ENCODE results near the gene PARL. TPM values are rescaled to one million over a fixed set of nuclear protein-coding genes. Genes with fewer than 3 reads are reported as not detected.

The PARL gene
- total and polyA plus RNA-seq, 2 of the 8 experiments (the other 6 are each of a cell fraction or from before 2014, with no cell fraction given): 62.7 to 85.0 TPM

DNA sequence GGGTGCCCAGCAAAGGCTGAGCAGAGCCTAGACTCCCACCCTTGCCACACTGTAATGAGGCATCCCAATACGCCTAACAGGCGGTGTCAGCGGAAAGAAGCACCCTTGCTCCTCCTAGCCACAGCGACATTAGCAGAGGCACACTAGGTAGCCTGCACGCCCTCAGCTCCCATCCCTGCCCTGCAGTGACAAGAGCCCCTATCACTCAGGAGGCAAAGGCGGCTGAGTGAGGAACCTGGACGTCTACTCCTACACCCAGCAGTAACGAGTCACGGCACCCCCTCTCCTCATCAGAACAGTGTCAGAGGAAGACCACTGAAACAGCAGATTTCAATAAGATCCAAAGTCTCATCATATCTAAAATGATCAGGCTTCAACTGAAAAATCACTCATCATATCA lies 47.3 kb downstream of the PARL start:
- Histone ChIP-seq H3K4me1 (replicated peaks in 1 of 4; ENCODE audit: control insufficient read depth in 3 of 4, insufficient read depth in 4 of 4, low read length in 3 of 4) (no peaks in the 10 kb centered on the region), H3K27me3 (replicated peaks in 1 of 4; ENCODE audit: control insufficient read depth in 3 of 4, extremely low read depth in 1 of 4, insufficient read depth in 3 of 4, low read length in 3 of 4) (no peaks in the 10 kb centered on the region), H3K18ac (ENCODE audit: extremely low read depth, low read length) (no peak overlapping the region), H3K56ac (replicated peaks; ENCODE audit: insufficient read length, low read depth, low read length) (no peak overlapping the region), H4K5ac (ENCODE audit: insufficient read length, low read depth, low read length) (no peak overlapping the region), H4K8ac (ENCODE audit: extremely low read depth, insufficient read depth, low read length) (no peak overlapping the region), H2BK12ac (ENCODE audit: low read depth, low read length) (no peak overlapping the region), H3K79me1 (ENCODE audit: low read depth, low read length) (no peaks in the 10 kb centered on the region), H3K4ac (replicated peaks; ENCODE audit: insufficient read length, low read depth, low read length) (no peak overlapping the region), H2BK20ac (ENCODE audit: low read length) (no peak overlapping the region), H2AFZ (ENCODE audit: low read length) (no peak overlapping the region), H4K91ac (replicated peaks; ENCODE audit: insufficient read length, low read length) (no peak overlapping the region), H3K23ac (ENCODE audit: insufficient read length) (no peak overlapping the region), H3K23me2 (ENCODE audit: low read depth, low read length) (no peaks in the 10 kb centered on the region), H3K4me2 (ENCODE audit: insufficient read depth in 1 of 2, low read depth in 2 of 2, low read length in 2 of 2) (no peak overlapping the region), H3K79me2 (ENCODE audit: control insufficient read depth in 1 of 2, insufficient read depth in 2 of 2, low read length in 2 of 2) (no peaks in the 10 kb centered on the region), H2BK5ac (ENCODE audit: low read depth, low read length) (0 out of 2 replicates have a peak overlapping the region, but pooled peaks have one; percentile 10), H3K9ac (replicated peaks in 1 of 4; ENCODE audit: extremely low read depth in 1 of 4, low read depth in 3 of 4, low read length in 3 of 4) (no peak overlapping the region), H4K20me1 (replicated peaks in 1 of 2; ENCODE audit: control insufficient read depth in 1 of 2, insufficient read depth in 2 of 2, low read length in 2 of 2) (peaks cover 2 to 3% of the 10 kb centered on the region in 2 experiments), H2BK120ac (replicated peaks; ENCODE audit: low read depth, low read length) (no peak overlapping the region), H2AK5ac (ENCODE audit: low read depth, low read length) (no peak overlapping the region), H3K14ac (ENCODE audit: insufficient read length) (no peak overlapping the region), H3K9me3 (ENCODE audit: insufficient read depth in 2 of 2, low read depth in 1 of 2, low read length in 1 of 2) (no peaks in the 10 kb centered on the region), H3K4me3 (ENCODE audit: extremely low read depth in 1 of 4, insufficient read depth in 2 of 4, low read depth in 3 of 4, low read length in 4 of 4) (no peak overlapping the region), H3K27ac (ENCODE audit: low read depth, low read length) (no peak overlapping the region), H3K36me3 (ENCODE audit: control insufficient read depth in 2 of 4, insufficient read depth in 4 of 4, low read length in 3 of 4) (peaks cover 5 to 39% (median 26%) of the 10 kb centered on the region in 4 experiments; a peak in 7 of 8 replicates), H2BK15ac (ENCODE audit: low read length) (no peak overlapping the region)
- FAIRE-seq: no peak
- WGBS, 2 experiments (ENCODE audit: extremely low coverage in 1 of 2, insufficient coverage in 1 of 2, insufficient read length in 1 of 2, insufficient replicate concordance in 2 of 2, low coverage in 1 of 2, low lambda C conversion rate in 2 of 2, missing lambda C conversion rate in 1 of 2): 96% methylated on average over 9 of the region's 9 CpGs; no CpG with 5 or more reads in 1 of the 2 experiments
- peak in 1 of 2 experiments; percentile 30 for DNase-seq (ENCODE audit: low read depth in 1 of 2, low spot score in 2 of 2)
- ChIA-PET POLR2A (ENCODE audit: partially characterized antibody) (interaction anchor here (1.0 kb wide), 1 partner anchor 11 kb away, joined by 4 read pairs; no protein-coding TSS in a partner anchor), CTCF (ENCODE audit: partially characterized antibody) (no interaction called here)
- TF ChIP-seq HDAC6 (IDR thresholded peaks at IDR 0.05; ENCODE audit: low read depth, low read length) (no peak), EGR1 (IDR thresholded peaks at IDR 0.05; ENCODE audit: borderline replicate concordance, low read depth, low read length) (no peak), PHF8 (conservative IDR thresholded peaks at IDR 0.05; ENCODE audit: low read depth, low read length) (no peak), GTF2F1 (IDR thresholded peaks at IDR 0.05; ENCODE audit: borderline replicate concordance, low read depth, low read length) (no peak), NANOG (IDR thresholded peaks at IDR 0.05; ENCODE audit: insufficient read depth, low read depth, low read length, poor library complexity, severe bottlenecking) (no peak), RAD21 (IDR thresholded peaks at IDR 0.05 in 1 of 2, conservative IDR thresholded peaks at IDR 0.05 in 1 of 2; ENCODE audit: low read depth in 2 of 2, low read length in 2 of 2) (no peak), HDAC2 (IDR thresholded peaks at IDR 0.05; ENCODE audit: borderline replicate concordance in 1 of 2, low read depth in 2 of 2, low read length in 2 of 2) (no peak), RXRA (IDR thresholded peaks at IDR 0.05; ENCODE audit: insufficient read depth, low read depth, low read length) (no peak), SUZ12 (IDR thresholded peaks at IDR 0.05; ENCODE audit: low read length) (no peak), CREB1 (IDR thresholded peaks at IDR 0.05) (no peak), BCL11A (IDR thresholded peaks at IDR 0.05; ENCODE audit: low read depth in 2 of 2, low read length in 2 of 2) (no peak)
- TF ChIP-seq, protein P1, sequence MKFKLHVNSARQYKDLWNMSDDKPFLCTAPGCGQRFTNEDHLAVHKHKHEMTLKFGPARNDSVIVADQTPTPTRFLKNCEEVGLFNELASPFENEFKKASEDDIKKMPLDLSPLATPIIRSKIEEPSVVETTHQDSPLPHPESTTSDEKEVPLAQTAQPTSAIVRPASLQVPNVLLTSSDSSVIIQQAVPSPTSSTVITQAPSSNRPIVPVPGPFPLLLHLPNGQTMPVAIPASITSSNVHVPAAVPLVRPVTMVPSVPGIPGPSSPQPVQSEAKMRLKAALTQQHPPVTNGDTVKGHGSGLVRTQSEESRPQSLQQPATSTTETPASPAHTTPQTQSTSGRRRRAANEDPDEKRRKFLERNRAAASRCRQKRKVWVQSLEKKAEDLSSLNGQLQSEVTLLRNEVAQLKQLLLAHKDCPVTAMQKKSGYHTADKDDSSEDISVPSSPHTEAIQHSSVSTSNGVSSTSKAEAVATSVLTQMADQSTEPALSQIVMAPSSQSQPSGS (IDR thresholded peaks at IDR 0.05; ENCODE audit: low read length): no peak

All from H1 (cell line).